Measurements from ENCODE around the gene TBC1D9.

The TBC1D9 gene

DNA sequence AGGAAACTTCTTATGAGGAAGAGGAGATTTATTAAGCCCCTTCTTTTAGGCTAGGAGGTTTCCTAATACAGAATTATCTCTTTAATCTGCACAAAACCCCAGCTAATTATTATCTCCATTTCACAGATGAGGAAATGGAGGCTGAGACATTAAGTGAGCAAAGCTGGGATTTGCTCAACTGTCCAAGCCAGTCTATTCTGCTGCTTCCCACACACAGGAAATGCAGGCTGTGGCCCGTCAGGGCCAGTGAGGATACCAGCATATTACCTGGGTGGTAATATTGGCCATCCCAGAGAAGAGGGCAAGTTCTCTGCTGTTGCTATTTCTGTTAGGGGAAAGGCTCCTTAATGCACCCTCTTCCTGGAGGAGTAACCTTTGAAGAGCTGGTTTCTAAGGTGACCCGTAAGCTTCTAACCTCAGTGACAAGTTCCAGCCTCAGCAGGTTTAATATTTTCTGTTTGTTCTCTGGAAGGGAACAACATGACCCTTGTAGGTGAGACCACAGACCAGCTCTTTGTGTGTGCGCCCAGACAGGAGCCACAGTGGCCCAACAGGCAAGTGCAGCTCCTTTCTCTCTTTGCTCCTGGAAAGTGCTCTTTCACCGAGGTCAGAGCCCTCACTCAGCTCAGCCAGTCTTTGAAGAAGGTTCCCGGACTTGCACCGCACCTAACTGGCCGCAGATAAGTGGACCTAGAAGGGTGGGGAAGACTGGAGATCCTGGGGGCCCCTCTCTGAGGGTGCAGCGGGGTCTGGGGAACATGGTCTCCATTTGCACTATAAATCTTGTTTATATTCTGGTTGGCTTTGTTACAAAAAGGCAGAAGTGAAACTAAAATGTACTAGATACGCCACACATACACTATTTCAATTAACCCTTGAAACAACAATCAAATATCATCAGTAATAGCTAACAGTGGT lies 35.5 kb downstream of the TBC1D9 start:
- no peak for DNase-seq (ENCODE audit: low read depth, low spot score)

DNA sequence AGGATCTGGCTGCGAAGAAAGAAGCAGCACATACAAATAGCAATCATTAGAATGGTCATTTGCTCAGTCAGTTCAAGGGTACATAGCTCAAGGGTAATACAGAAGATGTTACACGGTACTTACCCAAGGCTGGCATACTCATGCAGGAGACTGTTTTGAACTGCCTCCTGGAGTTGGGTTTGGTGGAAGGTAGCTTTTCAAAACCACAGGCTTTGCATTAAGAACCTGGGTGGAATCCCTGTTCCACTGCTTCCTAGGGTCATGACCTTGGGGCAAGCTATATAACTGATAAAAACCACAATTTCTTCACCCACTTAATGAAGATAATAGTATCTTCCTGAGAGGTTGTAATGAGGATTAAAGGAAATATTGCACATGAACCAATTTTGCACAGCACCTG lies 36.5 kb downstream of the TBC1D9 start:
- DNase-seq (ENCODE audit: low read depth, low spot score) = no peak

DNA sequence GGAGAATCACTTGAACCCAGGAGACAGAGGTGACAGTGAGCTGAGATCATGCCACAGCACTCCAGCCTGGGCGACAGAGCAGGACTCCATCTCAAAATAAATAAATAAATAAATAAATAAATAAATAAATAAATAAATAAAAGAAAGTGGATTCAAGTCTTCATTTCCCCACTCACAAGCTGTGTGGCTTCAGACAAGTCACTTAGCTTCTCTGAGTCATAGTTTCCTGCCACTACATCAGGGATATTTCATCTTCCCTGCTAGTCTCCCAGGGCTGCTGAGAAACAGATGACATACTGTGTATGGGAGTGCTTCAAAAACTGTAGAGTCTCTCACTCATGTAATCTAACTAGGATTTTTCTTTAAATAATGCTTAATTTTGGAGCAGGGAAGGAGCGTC lies 37.2 kb downstream of the TBC1D9 start:
- no peak for DNase-seq (ENCODE audit: low read depth, low spot score)

DNA sequence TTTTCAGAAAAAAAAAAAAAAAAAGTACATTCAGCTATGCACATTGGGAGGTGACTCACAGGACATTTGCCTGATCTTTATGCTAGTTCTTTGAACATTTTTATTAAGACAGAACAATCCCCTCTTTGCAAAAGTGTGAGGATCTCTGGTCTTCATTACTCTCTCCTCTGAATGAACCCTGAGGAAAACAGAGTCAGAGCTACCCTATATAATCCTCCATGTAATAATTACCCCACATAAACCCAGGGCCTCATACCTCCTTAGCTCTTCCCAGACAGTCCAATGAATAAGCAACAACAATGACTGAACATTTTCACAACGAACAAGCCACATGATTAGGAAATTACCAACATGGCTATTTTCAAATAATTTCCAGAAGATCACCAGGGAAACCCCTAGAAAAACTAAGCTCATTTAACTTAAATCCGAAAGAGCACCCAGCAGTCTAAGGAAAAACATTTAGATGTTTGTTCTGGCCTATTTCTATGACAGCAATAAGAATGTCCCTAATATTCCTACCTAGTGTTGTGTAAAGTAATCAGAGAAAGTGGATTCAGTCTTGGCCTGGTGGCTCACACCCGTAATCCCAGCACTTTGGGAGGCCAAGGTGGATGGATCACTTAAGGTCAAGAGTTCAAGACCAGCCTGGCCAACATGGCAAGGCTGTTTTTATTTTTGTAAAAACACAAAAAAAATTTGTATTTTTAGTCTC lies 37.8 kb downstream of the TBC1D9 start:
- no peak for DNase-seq (ENCODE audit: low read depth, low spot score)

DNA sequence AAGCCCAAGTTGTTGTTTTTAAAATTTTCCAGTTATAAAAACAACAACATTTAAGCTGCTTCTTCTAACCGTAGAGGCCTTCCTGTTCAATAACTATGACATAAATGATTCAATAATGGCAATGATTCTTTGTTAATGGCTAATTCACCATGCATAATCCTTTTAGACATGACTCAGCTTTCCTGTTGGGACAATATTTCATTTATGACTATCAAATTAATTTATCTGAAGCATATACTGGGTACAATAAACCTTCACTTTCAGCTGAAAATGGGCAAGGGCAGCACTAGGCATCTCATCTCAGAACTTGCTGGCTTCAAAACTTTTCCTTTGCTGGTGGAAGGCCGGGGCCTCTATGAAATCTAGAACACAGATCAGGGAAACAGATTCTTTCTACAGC lies 38.9 kb downstream of the TBC1D9 start:
- no peak for DNase-seq (ENCODE audit: low read depth, low spot score)

DNA sequence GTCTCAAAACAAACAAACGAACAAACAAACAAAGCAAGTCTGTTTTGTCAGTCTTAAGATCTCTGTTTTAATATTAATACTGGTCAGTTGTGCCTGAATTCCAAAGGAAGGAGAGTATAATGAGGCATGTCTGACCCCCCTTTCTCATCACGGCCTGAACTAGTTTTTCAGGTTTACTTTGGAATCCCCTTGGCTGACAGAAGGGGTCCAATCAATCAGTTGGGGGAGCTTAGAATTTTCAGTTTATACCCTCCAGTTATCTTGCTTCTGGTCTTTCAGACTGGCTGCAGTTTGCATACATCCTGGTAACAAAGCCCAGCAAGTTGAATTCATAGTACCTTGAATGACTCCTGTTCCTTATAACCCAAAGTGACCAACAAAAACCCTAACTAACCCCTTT lies 41.1 kb downstream of the TBC1D9 start:
- DNase-seq (ENCODE audit: low read depth, low spot score) = no peak

DNA sequence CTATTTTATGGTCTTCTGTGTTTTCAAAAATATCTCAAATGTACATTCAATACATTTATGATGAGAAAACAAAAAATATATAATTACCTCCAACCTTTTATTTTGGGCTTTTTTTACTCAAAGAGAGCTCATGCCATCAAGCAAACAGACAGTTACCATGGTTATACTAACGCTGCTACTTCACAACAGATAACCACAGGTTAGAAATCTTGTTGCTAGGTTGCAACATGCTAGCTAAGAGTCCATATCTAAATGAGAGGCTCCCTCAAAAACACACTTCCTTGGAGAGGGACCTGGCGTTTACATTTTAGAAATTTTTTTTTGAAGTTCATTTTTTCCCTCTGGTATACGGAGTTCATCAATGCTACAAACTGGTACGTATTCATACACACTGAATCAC lies 44.3 kb downstream of the TBC1D9 start:
- no peak for DNase-seq (ENCODE audit: low read depth, low spot score)

DNA sequence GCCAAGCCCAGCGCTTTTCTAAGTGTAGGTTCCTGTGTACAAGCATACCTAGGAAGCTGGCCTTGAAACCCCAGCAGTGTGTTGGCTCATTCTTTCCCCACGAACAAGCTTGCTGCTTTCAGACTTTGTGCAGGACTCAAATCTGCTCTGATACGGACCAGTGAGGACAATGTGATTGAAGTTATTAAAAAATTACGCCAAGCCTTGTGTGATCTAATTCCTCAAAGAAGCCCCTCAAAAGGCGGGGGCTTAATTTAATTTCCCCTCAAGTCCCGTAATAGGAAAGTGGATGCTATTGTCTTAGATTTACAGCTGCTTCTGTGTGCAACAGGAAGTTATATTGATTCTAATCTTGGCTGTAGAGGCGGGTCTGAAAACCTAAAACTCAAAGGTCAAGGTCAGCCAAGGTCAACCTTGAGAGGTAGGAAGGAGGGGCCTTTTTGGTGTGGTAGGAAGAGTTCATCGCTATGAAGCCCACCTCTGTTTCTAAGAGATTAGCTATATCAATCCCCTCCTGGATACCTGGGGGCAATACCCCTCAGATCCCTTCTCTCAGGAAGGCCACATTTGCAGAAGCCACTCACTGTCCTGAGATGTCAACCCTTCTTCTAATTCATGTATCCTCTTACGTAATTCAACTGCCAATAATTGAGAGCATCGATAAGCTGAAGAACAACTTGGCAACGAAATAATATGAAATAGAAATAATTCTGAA lies 45.1 kb downstream of the TBC1D9 start:
- DNase-seq (ENCODE audit: low read depth, low spot score) = no peak

DNA sequence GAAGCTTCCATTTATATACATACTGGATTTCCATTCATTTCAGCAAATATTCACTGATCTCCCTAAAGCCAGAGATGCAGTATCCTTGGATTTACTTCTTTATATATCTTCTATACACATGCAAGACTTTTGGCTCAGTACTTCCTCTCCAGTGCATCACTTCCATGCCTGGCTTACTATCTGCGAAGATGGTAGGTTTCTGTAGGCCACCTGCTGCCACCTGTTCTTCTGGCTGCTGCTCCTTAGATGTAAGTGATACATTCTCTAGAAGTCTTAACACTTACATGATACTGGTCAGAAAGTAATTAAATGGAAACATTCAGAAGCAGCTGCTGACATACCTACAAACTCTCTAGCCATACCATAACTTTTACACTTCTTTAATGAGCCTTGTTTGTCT lies 48.9 kb downstream of the TBC1D9 start:
- DNase-seq (ENCODE audit: low read depth, low spot score) = no peak

DNA sequence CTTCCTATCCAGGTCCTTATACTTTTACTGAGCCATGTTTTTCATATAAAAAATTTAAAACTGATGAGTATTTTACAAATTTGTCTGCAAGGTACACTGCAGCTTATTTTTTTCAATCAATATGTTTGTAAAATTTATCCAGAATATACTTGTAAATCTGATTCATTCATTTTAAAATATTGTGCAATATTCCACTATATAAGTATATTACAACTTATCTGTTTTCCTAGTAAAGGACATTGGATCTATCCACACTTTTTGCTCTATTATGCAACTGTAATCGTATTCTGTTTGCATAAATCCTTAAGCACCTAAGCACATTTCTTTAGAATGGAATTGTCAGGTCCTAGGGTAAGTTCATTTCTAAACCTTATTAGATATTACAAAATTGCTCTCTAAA lies 49.5 kb downstream of the TBC1D9 start:
- DNase-seq (ENCODE audit: low read depth, low spot score) = no peak

DNA sequence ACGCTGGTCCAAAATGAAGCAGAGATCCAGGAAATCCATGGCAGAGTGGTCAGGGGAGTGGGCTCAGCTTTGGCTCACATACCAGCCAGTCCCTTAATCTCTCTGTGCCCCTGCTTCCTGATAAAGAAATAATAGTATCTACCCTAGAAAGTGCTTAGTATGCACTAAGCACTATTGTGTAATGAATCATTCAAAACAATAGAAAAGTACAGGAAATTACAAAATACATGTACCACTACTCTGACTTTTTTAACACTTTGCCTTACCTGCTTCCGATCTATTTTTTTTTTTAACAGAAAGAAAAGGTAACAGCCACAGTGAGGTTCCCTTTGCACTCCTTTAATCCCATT lies 49.9 kb downstream of the TBC1D9 start:
- no peak for DNase-seq (ENCODE audit: low read depth, low spot score)

DNA sequence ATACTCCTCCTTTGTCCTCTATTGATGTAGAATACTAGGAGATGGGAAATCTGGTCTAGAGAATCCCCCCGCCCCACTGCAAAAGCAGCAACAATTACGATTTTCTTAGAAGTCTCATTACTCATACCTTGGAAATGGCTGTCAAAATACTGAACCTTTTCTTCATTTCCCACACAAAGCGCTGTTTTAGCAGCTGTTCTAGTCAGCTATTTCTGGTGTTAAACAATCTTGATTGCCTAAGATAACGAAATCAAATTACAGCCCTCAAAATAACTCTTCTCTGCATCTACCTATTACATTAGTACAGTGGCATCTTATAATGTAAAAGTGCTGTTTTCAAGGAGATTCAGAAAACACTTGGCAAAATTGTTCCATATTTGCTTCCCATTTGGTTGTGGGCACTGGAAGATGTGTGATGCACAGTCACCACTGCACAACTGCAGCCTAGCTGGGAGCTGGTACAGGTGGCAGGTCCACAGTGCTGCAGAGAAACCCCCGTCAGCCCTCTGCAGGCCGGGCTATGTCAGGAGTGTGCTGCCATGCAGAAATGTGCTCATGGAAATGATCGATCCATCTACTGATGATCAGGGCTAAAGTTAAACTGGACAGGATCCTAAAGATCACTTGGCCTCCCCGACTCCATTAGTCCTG lies 50.4 kb downstream of the TBC1D9 start:
- DNase-seq (ENCODE audit: low read depth, low spot score) = no peak

DNA sequence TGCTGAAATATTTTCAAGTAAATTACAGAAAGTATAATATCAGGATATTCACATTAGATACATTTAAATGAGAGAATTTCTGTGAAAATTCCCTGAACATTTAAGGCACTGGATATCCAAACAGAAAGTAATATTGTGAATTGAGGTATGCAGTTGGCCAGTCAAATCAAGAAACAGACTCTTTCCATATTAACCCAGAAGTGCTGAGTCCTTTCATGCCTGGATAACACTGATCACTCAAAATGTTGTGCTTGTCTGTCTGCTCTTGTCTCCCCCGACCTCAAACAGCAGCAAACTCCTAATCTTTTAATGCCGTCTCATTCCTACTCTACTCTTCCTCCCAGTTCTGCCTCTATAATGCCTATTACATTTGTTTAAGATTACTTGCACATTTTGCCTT lies 51.2 kb downstream of the TBC1D9 start:
- DNase-seq (ENCODE audit: low read depth, low spot score) = no peak

DNA sequence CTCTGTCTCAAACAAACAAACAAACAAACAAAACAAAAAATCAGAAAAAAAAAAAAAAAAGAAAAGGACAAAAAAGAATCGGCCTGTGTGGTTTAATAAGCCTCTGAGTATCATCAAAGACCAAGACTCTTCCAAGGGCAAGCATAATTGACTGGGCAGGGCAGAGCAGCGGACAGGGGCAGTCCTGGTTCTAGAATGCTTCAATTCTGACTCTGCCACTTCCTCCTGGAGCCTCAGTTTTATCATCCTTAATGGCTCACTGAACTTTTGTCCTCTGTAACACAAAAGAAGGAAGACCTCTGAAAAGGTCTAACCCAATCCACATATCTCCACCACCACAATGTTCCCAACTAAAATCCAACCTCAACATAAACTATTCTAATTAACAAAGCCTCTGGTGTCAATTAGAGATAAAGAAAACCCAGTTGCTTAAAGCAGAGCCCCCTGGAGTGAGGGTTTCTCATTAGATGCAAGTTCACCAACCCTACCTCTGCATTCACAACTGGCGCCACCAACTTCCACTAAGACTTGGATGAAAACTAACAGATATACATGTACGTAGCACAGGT lies 51.7 kb downstream of the TBC1D9 start:
- DNase-seq (ENCODE audit: low read depth, low spot score) = no peak

DNA sequence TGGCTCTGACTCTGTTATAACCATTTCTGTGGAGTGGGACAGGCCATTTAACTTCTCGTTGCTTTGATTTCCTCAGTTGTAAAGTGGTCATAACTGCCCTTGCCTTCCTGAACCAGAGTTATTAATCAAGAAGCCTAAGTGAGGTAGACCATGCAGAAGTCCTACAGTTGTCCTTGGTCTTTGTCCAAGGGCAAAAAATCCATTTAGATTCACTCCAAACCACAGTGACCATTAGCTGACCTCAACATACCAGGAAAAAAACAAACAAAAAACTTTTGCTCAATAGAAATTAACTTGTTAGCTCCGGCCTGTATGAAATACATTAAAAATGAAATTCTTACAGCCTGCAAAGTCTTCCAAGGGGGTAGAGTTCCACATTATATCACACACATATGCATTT lies 52.7 kb downstream of the TBC1D9 start:
- no peak for DNase-seq (ENCODE audit: low read depth, low spot score)

DNA sequence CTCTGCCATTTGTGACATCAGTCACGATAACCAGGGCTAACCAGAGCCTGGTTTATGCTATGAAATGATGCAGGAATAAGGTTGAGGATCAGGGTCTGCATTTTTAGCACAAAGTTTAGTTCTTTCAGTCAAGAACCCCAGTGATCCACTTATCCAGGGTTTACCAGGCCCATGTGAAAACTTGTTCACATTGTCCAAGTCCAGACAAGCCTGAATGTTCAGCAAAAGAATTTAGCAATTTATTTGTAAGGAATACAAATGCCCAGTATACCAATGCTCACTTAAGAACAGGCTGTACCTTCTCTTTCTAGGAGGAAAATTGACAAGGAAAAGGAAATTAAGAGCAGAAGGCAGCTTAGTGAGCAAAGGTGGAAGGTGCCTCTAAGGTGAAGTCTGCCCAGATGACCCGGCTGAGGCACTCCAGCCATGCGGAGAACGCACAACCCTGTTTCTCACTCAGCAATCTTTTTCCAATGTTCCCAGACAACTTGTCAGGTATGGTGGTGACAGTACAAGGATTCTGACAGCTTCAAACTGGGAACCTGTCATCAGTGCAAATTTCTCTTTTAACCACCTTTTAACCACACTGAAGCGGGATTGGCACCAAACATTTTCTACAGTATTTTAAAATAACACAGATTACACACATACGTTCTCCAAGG lies 54.0 kb downstream of the TBC1D9 start:
- DNase-seq (ENCODE audit: low read depth, low spot score) = no peak

DNA sequence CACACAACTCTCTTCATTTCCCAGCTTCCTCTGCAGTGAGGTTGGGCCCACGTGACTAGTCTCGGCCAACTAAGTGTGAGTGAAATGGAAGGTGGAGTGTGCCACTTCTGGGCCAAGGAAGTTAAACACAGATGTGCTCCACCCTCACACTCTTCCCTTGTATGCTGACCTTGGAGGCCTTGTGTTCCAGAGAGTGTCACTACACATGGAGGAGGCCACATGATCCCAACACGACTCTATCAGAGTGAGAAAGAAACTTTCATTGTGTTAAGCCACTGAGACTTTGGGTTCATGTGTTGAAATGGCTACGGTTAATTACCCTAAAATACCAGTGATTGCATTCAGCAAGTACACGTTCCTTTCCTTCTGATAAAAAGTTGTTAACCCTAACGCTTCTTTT lies 55.1 kb downstream of the TBC1D9 start:
- DNase-seq (ENCODE audit: low read depth, low spot score) = no peak

DNA sequence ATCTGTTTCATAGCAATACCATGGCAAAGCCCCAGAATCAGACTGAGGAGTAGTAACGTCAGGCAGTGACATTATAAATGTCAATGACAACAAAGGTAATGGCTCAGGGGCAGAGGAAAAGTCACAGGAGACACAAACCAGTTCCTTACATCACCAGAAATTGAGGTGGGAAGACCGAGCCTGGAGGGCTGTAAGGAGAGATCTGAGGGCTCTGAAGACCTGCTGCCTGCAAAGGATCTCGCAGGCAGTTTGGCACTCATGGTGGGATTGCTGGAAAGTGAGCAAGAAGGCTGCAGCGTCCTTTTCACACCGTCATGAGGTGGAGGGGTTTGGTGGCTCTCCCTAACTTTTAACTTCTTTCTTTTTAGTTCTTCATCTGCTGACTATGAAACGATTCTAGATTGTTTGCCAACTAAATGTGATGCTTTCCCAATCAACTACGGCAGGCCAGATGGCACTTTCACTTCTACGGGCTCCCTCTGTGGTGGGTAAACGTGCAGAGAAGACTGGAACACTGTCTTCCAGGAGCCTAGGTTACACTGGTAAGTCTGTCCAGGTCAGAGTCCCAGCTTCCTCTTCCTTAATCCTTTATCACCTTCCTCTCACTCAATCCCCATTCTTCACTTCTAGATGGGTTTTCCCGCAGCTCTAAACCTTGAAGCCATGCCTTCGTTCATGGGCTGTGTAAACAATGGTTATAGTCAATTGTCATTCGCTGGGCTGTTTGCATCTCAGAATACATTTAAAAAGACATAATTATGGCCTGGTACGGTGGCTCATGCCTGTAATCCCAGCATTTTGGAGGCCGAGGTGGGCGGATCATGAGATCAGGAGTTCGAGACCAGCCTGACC lies 58.2 kb downstream of the TBC1D9 start:
- no peak for DNase-seq (ENCODE audit: low read depth, low spot score)

DNA sequence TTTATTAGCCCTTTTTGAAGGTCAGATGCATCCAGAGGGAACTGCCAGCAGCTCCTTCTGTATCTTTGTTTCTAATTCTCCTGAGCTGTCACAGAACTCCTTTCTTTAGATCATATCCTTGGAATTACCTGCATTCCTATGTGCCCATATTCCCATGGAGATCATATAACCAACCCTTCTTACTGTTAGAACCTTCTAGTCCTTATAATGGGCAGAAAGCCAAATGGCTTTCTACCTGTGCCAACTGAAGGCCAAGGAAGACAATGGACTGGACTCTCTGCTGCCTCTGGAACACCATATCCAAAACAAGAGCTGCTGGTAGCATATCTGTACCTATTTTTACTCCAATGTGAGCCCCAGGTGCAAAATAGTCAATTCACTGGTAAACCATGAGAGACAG lies 60.7 kb downstream of the TBC1D9 start:
- no peak for DNase-seq (ENCODE audit: low read depth, low spot score)

DNA sequence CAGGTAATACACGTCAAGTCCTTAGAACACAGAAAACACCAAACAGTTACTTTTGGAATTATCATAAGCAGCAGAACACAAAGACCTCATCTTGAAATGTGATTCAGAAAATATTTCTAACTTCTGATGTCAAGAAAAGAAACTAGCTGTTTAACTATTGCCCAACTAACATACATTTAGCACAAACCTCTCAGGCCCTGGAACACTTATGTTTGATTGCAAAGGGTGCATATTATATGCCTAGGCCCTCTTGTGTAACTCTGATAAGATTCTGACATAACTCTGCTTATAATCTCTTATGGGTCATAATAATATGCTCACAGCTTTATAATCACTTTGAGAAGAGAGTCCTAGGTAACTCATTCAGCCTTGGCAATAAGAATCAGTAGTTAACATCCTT lies 62.6 kb downstream of the TBC1D9 start:
- no peak for DNase-seq (ENCODE audit: low read depth, low spot score)
